Measurements from ENCODE around the gene VWA8. TPM values are rescaled to one million over a fixed set of nuclear protein-coding genes. Genes with fewer than 3 reads are reported as not detected.
A peak's percentile ranks its signal among the peaks of the same experiment; 100 is the strongest.

VWA8 gene
- total RNA-seq (10 to 100 TPM; 17.8 to 27.1 (median 22.9) TPM), total RNA-seq (14.4 to 81.7 (median 52.8) reads per million in 29 experiments)
- 33.8 TPM for total RNA-seq (2013)

GRCh38 chr13:41960637-41961465 is at the start of gene VWA8:
Gene VWA8, minus strand, starts transcription at chr13:41961109. Its CDS starts 94 bp downstream, at chr13:41961015.
- H3K9me3 Mint-ChIP-seq = no peaks in the 10 kb centered on the region
- H3K36me3 Mint-ChIP-seq = no peaks in the 10 kb centered on the region
- H3K27ac ChIP-seq (ENCODE audit: low read length) = peak within 1 kb of the TSS; percentile 82
- under 1% methylated on average over 76 of the region's 83 CpGs for WGBS (ENCODE audit: insufficient coverage)
- peak within 1 kb of the TSS; percentile 90 to 94 (median 92) for H3K4me3 Mint-ChIP-seq
- no peaks in the 10 kb centered on the region for H3K27me3 ChIP-seq (replicated peaks in 1 of 2; ENCODE audit: control insufficient read depth in 2 of 2, extremely low read depth in 1 of 2, insufficient read depth in 2 of 2, low read length in 1 of 2)
- H3K4me1 Mint-ChIP-seq = peaks cover 42 to 45% (median 44%) of the 10 kb centered on the region in 3 donors
- peaks cover 10 to 11% of the 10 kb centered on the region in 2 experiments for H3K4me1 ChIP-seq (ENCODE audit: control insufficient read depth in 1 of 2, extremely low read depth in 1 of 2, insufficient read depth in 2 of 2, low read length in 2 of 2)
- peak; percentile 96 to 98 (median 97) for ATAC-seq (replicated peaks in 1 of 4)
- ChIA-PET CTCF (interaction anchor here in 1 of 2 donors (1.0 to 1.6 kb wide), 2 partner anchors 8 to 56 kb away, joined by 3 to 4 read pairs; no protein-coding TSS in a partner anchor), POLR2A (interaction anchor here in 1 of 2 donors (0.5 to 0.6 kb wide), 2 partner anchors 13 to 769 kb away, joined by 3 to 8 read pairs; no protein-coding TSS in a partner anchor)
- H3K27ac Mint-ChIP-seq = peak within 1 kb of the TSS; percentile 96 to 98
- H3K36me3 ChIP-seq (ENCODE audit: control insufficient read depth in 2 of 2, extremely low read depth in 1 of 2, insufficient read depth in 1 of 2, low read length in 1 of 2) = no peaks in the 10 kb centered on the region
- no peaks in the 10 kb centered on the region for H3K9me3 ChIP-seq
- DNase-seq = peak; percentile 64 to 87 (median 81)
- H3K4me3 ChIP-seq (ENCODE audit: control insufficient read depth in 1 of 2, extremely low read depth in 1 of 2, low read length in 1 of 2) = peak within 1 kb of the TSS; percentile 69 to 87
- no peaks in the 10 kb centered on the region for H3K27me3 Mint-ChIP-seq

- CTCF ChIA-PET = interaction anchor here in 1 of 2 donors (0.7 kb wide), 1 partner anchor 145 kb away, joined by 4 read pairs; no protein-coding TSS in a partner anchor
- Mint-ChIP-seq H3K4me3 (no peak overlapping the region), H3K27ac (no peak overlapping the region), H3K27me3 (no peaks in the 10 kb centered on the region), H3K4me1 (no peaks in the 10 kb centered on the region), H3K36me3 (no peaks in the 10 kb centered on the region), H3K9me3 (no peaks in the 10 kb centered on the region)
- H3K9me3 ChIP-seq = no peaks in the 10 kb centered on the region
- H3K36me3 ChIP-seq (ENCODE audit: control insufficient read depth in 2 of 2, extremely low read depth in 1 of 2, insufficient read depth in 1 of 2, low read length in 1 of 2) = no peaks in the 10 kb centered on the region
- POLR2A ChIA-PET = no interaction called here
- whole genome bisulfite sequencing (ENCODE audit: insufficient coverage) = 66% methylated on average over 4 of the region's 4 CpGs
- H3K4me1 ChIP-seq (ENCODE audit: control insufficient read depth in 1 of 2, extremely low read depth in 1 of 2, insufficient read depth in 2 of 2, low read length in 2 of 2) = no peaks in the 10 kb centered on the region
- ATAC-seq (replicated peaks in 1 of 4) (no peak), DNase-seq (no peak)
- H3K4me3 ChIP-seq (ENCODE audit: control insufficient read depth in 1 of 2, extremely low read depth in 1 of 2, low read length in 1 of 2) = no peak overlapping the region
- no peak overlapping the region for H3K27ac ChIP-seq (ENCODE audit: low read length)
- H3K27me3 ChIP-seq (replicated peaks in 1 of 2; ENCODE audit: control insufficient read depth in 2 of 2, extremely low read depth in 1 of 2, insufficient read depth in 2 of 2, low read length in 1 of 2) = no peaks in the 10 kb centered on the region
Measured at GRCh38 chr13:42009057-42009456, 48.1 kb upstream of the VWA8 start.

- DNase-seq = no peak
- WGBS (ENCODE audit: insufficient coverage) = no CpG with 5 or more reads among the region's 1 CpG
- no peaks in the 10 kb centered on the region for H3K36me3 ChIP-seq (ENCODE audit: control insufficient read depth in 2 of 2, extremely low read depth in 1 of 2, insufficient read depth in 1 of 2, low read length in 1 of 2)
- ChIA-PET POLR2A (no interaction called here), CTCF (no interaction called here)
- H3K9me3 ChIP-seq = no peaks in the 10 kb centered on the region
- Mint-ChIP-seq H3K9me3 (no peaks in the 10 kb centered on the region), H3K36me3 (no peaks in the 10 kb centered on the region), H3K4me1 (no peaks in the 10 kb centered on the region), H3K27ac (no peak overlapping the region), H3K4me3 (no peak overlapping the region), H3K27me3 (no peaks in the 10 kb centered on the region)
- H3K4me1 ChIP-seq (ENCODE audit: control insufficient read depth in 1 of 2, extremely low read depth in 1 of 2, insufficient read depth in 2 of 2, low read length in 2 of 2) = no peaks in the 10 kb centered on the region
- H3K27me3 ChIP-seq (replicated peaks in 1 of 2; ENCODE audit: control insufficient read depth in 2 of 2, extremely low read depth in 1 of 2, insufficient read depth in 2 of 2, low read length in 1 of 2) = no peaks in the 10 kb centered on the region
- H3K27ac ChIP-seq (ENCODE audit: low read length) = no peak overlapping the region
- H3K4me3 ChIP-seq (ENCODE audit: control insufficient read depth in 1 of 2, extremely low read depth in 1 of 2, low read length in 1 of 2) = no peak overlapping the region
- no peak for ATAC-seq (replicated peaks in 1 of 4)
Measured at GRCh38 chr13:42007844-42008243, 46.9 kb upstream of the VWA8 start.

GRCh38 chr13:42002066-42002465 is 41.2 kb upstream of the VWA8 start:
- H3K36me3 Mint-ChIP-seq = no peaks in the 10 kb centered on the region
- no peaks in the 10 kb centered on the region for H3K4me1 Mint-ChIP-seq
- Histone ChIP-seq H3K4me1 (ENCODE audit: control insufficient read depth in 1 of 2, extremely low read depth in 1 of 2, insufficient read depth in 2 of 2, low read length in 2 of 2) (no peaks in the 10 kb centered on the region), H3K4me3 (ENCODE audit: control insufficient read depth in 1 of 2, extremely low read depth in 1 of 2, low read length in 1 of 2) (no peak overlapping the region), H3K36me3 (ENCODE audit: control insufficient read depth in 2 of 2, extremely low read depth in 1 of 2, insufficient read depth in 1 of 2, low read length in 1 of 2) (no peaks in the 10 kb centered on the region), H3K9me3 (no peaks in the 10 kb centered on the region), H3K27me3 (replicated peaks in 1 of 2; ENCODE audit: control insufficient read depth in 2 of 2, extremely low read depth in 1 of 2, insufficient read depth in 2 of 2, low read length in 1 of 2) (no peaks in the 10 kb centered on the region), H3K27ac (ENCODE audit: low read length) (no peak overlapping the region)
- 80% methylated on average over 1 of the region's 2 CpGs for WGBS (ENCODE audit: insufficient coverage)
- POLR2A ChIA-PET = no interaction called here
- DNase-seq (no peak), ATAC-seq (replicated peaks in 1 of 4) (no peak)
- H3K27me3 Mint-ChIP-seq = peaks cover 0 to 6% of the 10 kb centered on the region in 2 donors
- CTCF ChIA-PET = interaction anchor here in 1 of 2 donors (0.7 kb wide), 1 partner anchor 10 kb away, joined by 3 read pairs; no protein-coding TSS in a partner anchor
- no peak overlapping the region for H3K4me3 Mint-ChIP-seq
- H3K9me3 Mint-ChIP-seq = no peaks in the 10 kb centered on the region
- H3K27ac Mint-ChIP-seq = no peak overlapping the region

GRCh38 chr13:42001580-42001979 is 40.7 kb upstream of the VWA8 start:
- ChIA-PET CTCF (no interaction called here), POLR2A (no interaction called here)
- Mint-ChIP-seq H3K9me3 (no peaks in the 10 kb centered on the region), H3K36me3 (no peaks in the 10 kb centered on the region), H3K4me3 (no peak overlapping the region), H3K27ac (no peak overlapping the region), H3K27me3 (peaks cover 0 to 6% of the 10 kb centered on the region in 2 donors), H3K4me1 (no peaks in the 10 kb centered on the region)
- H3K4me3 ChIP-seq (ENCODE audit: control insufficient read depth in 1 of 2, extremely low read depth in 1 of 2, low read length in 1 of 2) = no peak overlapping the region
- no CpG with 5 or more reads among the region's 6 CpGs for WGBS (ENCODE audit: insufficient coverage)
- DNase-seq = no peak
- H3K36me3 ChIP-seq (ENCODE audit: control insufficient read depth in 2 of 2, extremely low read depth in 1 of 2, insufficient read depth in 1 of 2, low read length in 1 of 2) = no peaks in the 10 kb centered on the region
- no peaks in the 10 kb centered on the region for H3K27me3 ChIP-seq (replicated peaks in 1 of 2; ENCODE audit: control insufficient read depth in 2 of 2, extremely low read depth in 1 of 2, insufficient read depth in 2 of 2, low read length in 1 of 2)
- ATAC-seq (replicated peaks in 1 of 4) = no peak
- no peaks in the 10 kb centered on the region for H3K9me3 ChIP-seq
- H3K27ac ChIP-seq (ENCODE audit: low read length) = no peak overlapping the region
- H3K4me1 ChIP-seq (ENCODE audit: control insufficient read depth in 1 of 2, extremely low read depth in 1 of 2, insufficient read depth in 2 of 2, low read length in 2 of 2) = no peaks in the 10 kb centered on the region

DNA sequence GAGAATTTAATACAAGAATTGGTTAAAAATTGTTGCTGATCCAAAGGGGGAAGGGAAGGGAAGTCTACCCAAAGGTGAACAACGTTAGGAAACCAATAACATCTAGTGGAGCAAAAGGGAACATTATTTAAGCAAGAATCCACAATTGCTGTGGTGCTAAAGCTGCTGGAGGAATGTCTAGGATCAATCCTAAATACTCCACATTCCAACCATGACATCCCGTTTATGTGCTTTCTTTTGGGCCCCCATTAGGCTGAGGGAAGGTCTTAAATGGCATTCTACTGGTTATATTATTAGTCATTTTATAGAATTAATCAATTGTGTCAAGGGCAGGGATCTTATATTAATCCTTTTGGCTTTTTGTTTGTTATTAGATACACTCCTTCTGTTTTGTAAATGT is 39.9 kb upstream of the VWA8 start:
- no peak overlapping the region for H3K4me3 ChIP-seq (ENCODE audit: control insufficient read depth in 1 of 2, extremely low read depth in 1 of 2, low read length in 1 of 2)
- CTCF ChIA-PET = no interaction called here
- no peaks in the 10 kb centered on the region for H3K36me3 ChIP-seq (ENCODE audit: control insufficient read depth in 2 of 2, extremely low read depth in 1 of 2, insufficient read depth in 1 of 2, low read length in 1 of 2)
- no peak overlapping the region for H3K27ac ChIP-seq (ENCODE audit: low read length)
- Mint-ChIP-seq H3K36me3 (no peaks in the 10 kb centered on the region), H3K27me3 (peaks cover 0 to 6% of the 10 kb centered on the region in 2 donors), H3K4me3 (no peak overlapping the region), H3K4me1 (no peaks in the 10 kb centered on the region), H3K27ac (no peak overlapping the region), H3K9me3 (no peaks in the 10 kb centered on the region)
- H3K4me1 ChIP-seq (ENCODE audit: control insufficient read depth in 1 of 2, extremely low read depth in 1 of 2, insufficient read depth in 2 of 2, low read length in 2 of 2) = no peaks in the 10 kb centered on the region
- ATAC-seq (replicated peaks in 1 of 4) (no peak), DNase-seq (no peak)
- POLR2A ChIA-PET = no interaction called here
- WGBS (ENCODE audit: insufficient coverage) = no CpG with 5 or more reads among the region's 2 CpGs
- H3K27me3 ChIP-seq (replicated peaks in 1 of 2; ENCODE audit: control insufficient read depth in 2 of 2, extremely low read depth in 1 of 2, insufficient read depth in 2 of 2, low read length in 1 of 2) = no peaks in the 10 kb centered on the region
- H3K9me3 ChIP-seq = no peaks in the 10 kb centered on the region

Data from T-cell (primary cell).